Measurements from ENCODE around the gene GRK3. TPM values are rescaled to one million over a fixed set of nuclear protein-coding genes. Genes with fewer than 3 reads are reported as not detected.
"Not testable (repeated sequence)": the region's sequence is repeated elsewhere in the genome, so short reads cannot be mapped to it uniquely, and the experiment has no call there.

Gene GRK3
- total and polyA plus RNA-seq, 5 experiments from 2014 or later: 0.19 to 8.8 (median 0.77) TPM

DNA sequence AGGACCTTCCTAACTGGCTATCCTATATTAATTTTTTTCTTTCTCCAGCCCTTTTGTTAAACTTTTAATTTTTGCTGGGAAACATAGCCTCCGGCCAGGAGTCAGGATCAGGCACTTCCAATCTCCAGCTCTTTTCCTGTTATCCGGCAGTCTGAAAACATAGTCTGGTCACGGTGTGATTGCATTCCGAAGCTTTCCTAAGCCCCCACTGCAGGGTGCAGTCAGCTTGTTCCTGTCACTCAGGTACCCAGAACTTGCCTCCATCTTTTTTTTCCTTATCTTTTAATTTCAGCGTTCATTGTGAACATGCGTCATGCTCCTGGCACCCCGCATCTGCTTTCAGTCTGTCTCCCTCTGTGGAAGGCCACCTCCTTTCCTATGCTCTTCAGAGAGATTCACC is 59.4 kb downstream of the GRK3 start:
- no peaks in the 10 kb centered on the region for H3K9me3 Mint-ChIP-seq
- no peaks in the 10 kb centered on the region for H3K27me3 Mint-ChIP-seq
- H3K36me3 Mint-ChIP-seq: peaks cover 0 to 7% (median 2%) of the 10 kb centered on the region in 3 donors
- H3K4me1 Mint-ChIP-seq: peaks cover 9 to 18% (median 13%) of the 10 kb centered on the region in 4 donors
- H3K4me3 Mint-ChIP-seq: no peak overlapping the region
- POLR2A ChIA-PET: no interaction called here
- H3K27ac Mint-ChIP-seq: no peak overlapping the region
- DNase-seq: no peak
- ATAC-seq: no peak

- H3K27ac Mint-ChIP-seq: no peak overlapping the region
- H3K9me3 Mint-ChIP-seq: no peaks in the 10 kb centered on the region
- DNase-seq: peak in 1 of 10 donors; percentile 6
- H3K4me3 Mint-ChIP-seq: no peak overlapping the region
- H3K27me3 Mint-ChIP-seq: no peaks in the 10 kb centered on the region
- H3K36me3 Mint-ChIP-seq: peaks cover 0 to 7% (median 2%) of the 10 kb centered on the region in 3 donors
- H3K4me1 Mint-ChIP-seq: peaks cover 9 to 18% (median 13%) of the 10 kb centered on the region in 4 donors
- peak in 1 of 2 donors; percentile 29 for ATAC-seq
- POLR2A ChIA-PET: no interaction called here
Measured at GRCh38 chr22:25624476-25624875, 60.0 kb downstream of the GRK3 start.

DNA sequence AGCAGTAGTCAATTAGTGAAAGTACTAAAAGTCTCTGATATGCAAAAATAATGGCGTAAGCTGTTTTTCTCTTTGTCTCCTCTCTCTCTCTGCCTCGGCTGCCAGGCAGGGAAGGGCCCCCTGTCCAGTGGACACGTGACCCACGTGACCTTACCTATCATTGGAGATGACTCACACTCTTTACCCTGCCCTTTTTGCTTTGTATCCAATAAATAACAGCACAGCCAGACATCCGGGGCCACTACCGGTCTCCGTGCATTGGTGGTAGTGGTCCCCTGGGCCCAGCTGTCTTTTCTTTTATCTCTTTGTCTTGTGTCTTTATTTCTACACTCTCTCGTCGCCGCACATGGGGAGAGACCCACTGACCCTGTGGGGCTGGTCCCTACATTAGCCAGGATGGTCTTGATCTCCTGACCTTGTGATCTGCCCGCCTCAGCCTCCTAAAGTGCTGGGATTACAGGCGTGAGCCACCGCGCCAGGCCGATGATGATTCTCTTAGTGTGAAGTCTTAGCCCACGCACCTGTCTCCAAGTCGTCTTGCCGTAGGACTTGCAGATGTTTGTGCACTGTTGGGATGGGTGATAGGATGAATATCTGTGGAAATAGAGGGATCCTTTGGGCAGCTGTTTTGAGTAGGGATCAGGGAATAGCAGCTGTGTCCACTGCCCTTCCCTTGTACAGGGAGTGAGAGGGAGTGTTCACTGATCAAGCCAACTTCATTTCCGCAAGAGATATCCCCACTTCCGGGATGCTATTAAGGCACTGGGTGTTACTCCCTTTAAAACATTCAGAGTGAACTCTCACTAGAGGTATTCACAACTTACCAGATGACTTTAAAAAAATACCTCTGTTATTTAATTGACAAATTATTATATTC is 61.5 kb downstream of the GRK3 start:
- H3K36me3 Mint-ChIP-seq, H3K9me3 Mint-ChIP-seq, H3K4me3 Mint-ChIP-seq, POLR2A ChIA-PET, DNase-seq, ATAC-seq, H3K27me3 Mint-ChIP-seq: not testable (repeated sequence)
- peaks cover 8 to 18% (median 13%) of the 10 kb centered on the region in 4 donors for H3K4me1 Mint-ChIP-seq
- H3K27ac Mint-ChIP-seq: peak overlapping the region in 1 of 10 donors; percentile 20

DNA sequence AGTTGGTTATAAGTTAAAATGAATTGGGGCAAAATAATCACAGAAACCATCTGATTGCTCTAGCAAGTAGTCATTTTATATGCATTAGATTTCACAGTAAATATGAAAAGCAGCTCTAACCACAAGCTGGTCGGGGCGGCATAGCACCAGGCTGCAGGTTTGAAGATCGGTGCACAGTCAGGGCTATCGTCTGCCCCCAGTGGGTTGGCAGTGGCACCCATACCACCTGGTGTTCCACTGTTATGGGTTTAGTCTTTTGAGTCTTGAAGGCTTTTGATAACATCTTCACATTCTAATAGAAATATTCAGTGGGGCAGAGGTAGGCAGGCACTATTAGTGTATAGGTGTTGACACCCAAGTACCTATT is 62.1 kb downstream of the GRK3 start:
- H3K4me3 Mint-ChIP-seq: no peak overlapping the region
- H3K36me3 Mint-ChIP-seq: peaks cover 0 to 7% (median 2%) of the 10 kb centered on the region in 3 donors
- DNase-seq (no peak), ATAC-seq (no peak)
- H3K4me1 Mint-ChIP-seq: peaks cover 8 to 18% (median 13%) of the 10 kb centered on the region in 4 donors
- POLR2A ChIA-PET: no interaction called here
- no peaks in the 10 kb centered on the region for H3K27me3 Mint-ChIP-seq
- no peak overlapping the region for H3K27ac Mint-ChIP-seq
- H3K9me3 Mint-ChIP-seq: no peaks in the 10 kb centered on the region

DNA sequence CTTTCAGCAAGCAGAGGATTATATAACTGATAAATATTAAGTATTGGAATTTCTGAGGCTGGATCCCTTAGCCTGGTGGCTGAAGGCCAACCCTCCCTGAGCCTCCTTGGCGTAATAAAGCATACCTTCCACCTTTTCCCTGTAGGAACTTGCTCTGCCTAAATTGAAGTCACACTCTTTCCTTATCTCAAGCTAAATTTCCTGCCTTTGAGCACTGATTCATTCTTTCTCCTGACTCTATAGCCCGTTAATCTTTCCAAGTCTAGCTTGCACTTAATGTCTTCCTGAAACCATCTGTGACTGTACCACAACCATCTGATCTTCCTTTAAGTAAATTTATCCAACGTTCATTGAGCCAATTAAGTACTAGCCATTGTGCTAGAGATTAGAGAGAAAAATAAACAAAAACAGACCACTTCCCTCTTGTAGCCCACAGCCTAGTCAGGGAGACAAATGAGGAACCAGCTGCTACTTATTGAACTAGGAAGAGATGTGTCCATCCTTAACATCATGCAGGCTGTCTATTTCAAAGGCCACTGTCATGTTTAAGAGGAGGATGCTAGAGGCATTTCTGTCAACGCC is 62.9 kb downstream of the GRK3 start:
- no peak for ATAC-seq
- H3K36me3 Mint-ChIP-seq: peaks cover 0 to 5% (median 0%) of the 10 kb centered on the region in 3 donors
- H3K27ac Mint-ChIP-seq: no peak overlapping the region
- POLR2A ChIA-PET: no interaction called here
- no peak overlapping the region for H3K4me3 Mint-ChIP-seq
- H3K4me1 Mint-ChIP-seq: peaks cover 8 to 14% (median 12%) of the 10 kb centered on the region in 4 donors
- no peaks in the 10 kb centered on the region for H3K27me3 Mint-ChIP-seq
- DNase-seq: no peak
- no peaks in the 10 kb centered on the region for H3K9me3 Mint-ChIP-seq

DNA sequence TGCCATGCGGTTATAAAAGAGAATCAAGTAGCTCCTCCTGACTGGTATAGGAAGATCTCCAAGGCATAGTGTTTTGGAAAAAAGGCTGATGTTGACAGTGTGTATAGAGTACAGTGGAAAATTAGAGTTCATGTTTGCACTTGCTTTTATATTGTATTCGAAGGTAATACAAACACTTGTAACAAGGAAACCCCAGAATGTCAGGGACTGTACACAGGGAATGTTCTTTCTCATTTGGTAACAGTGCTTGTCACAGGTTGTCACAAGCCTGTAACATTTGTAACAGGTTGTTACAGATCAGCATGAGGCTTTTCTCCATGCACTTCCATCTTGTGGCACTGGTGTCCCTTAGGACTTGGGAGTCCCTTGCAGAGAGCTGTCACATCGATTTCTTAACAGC is 64.0 kb downstream of the GRK3 start:
- DNase-seq (no peak), ATAC-seq (no peak)
- no peaks in the 10 kb centered on the region for H3K27me3 Mint-ChIP-seq
- peaks cover 8 to 14% (median 10%) of the 10 kb centered on the region in 4 donors for H3K4me1 Mint-ChIP-seq
- POLR2A ChIA-PET: no interaction called here
- H3K36me3 Mint-ChIP-seq: peaks cover 0 to 2% (median 0%) of the 10 kb centered on the region in 3 donors
- no peak overlapping the region for H3K27ac Mint-ChIP-seq
- no peaks in the 10 kb centered on the region for H3K9me3 Mint-ChIP-seq
- no peak overlapping the region for H3K4me3 Mint-ChIP-seq

GRCh38 chr22:25629613-25630012 is 65.1 kb downstream of the GRK3 start:
- POLR2A ChIA-PET: no interaction called here
- H3K9me3 Mint-ChIP-seq: no peaks in the 10 kb centered on the region
- no peaks in the 10 kb centered on the region for H3K36me3 Mint-ChIP-seq
- no peak for ATAC-seq
- H3K4me3 Mint-ChIP-seq: no peak overlapping the region
- DNase-seq: no peak
- H3K27me3 Mint-ChIP-seq: no peaks in the 10 kb centered on the region
- no peak overlapping the region for H3K27ac Mint-ChIP-seq
- H3K4me1 Mint-ChIP-seq: peaks cover under 1 to 12% (median 2%) of the 10 kb centered on the region in 4 donors

DNA sequence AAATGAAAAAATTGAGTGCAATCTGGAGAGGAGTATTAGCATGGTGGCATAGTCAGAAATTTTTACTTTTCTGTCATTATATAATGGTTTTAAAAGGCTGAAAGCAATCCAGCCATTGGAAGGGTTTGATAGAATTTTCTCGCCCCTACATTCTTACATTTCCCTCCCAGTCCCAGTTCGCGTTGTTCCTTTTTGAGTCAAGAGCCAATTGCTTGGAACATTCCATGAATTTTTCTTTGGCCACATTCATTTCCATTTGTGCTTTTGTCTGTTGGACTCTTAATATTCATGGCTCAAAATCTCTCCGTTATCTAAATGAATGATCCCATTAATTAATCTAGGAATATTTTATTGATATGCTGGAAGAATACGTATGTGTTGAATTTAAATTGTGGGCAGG is 66.0 kb downstream of the GRK3 start:
- Mint-ChIP-seq H3K36me3 (no peaks in the 10 kb centered on the region), H3K4me3 (no peak overlapping the region), H3K4me1 (peaks cover 0 to 11% (median 1%) of the 10 kb centered on the region in 4 donors), H3K27me3 (no peaks in the 10 kb centered on the region), H3K9me3 (no peaks in the 10 kb centered on the region), H3K27ac (no peak overlapping the region)
- DNase-seq: no peak
- POLR2A ChIA-PET: no interaction called here
- no peak for ATAC-seq

- ATAC-seq (no peak), DNase-seq (no peak)
- Mint-ChIP-seq H3K4me1 (peaks cover 0 to 1% (median 0%) of the 10 kb centered on the region in 4 donors), H3K36me3 (peaks cover 10 to 19% (median 18%) of the 10 kb centered on the region in 3 donors), H3K9me3 (peaks cover 0 to 9% (median 6%) of the 10 kb centered on the region in 9 donors), H3K27ac (no peak overlapping the region), H3K27me3 (peaks cover 0 to 3% (median 0%) of the 10 kb centered on the region in 5 donors), H3K4me3 (no peak overlapping the region)
- POLR2A ChIA-PET: no interaction called here
Measured at GRCh38 chr22:25636323-25636722, 71.8 kb downstream of the GRK3 start.

DNA sequence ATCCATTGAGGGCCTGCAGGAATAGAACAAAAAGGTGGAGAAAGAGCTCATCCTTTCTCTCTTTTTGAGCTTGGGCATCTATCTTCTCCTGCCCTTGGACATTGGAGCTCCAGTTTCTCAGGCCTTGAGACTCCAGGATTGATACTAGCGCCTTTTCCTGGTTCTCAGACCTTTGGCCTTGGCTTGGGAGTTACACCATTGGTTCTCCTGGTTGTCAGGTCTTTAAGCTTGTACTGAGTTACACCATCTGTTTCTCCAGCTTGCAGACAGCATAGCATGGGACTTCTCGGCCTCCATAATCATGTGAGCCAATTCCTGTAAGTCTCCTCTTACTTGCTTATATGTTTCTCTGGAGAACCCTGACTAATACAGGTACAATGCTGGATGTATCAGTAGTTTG is 72.6 kb downstream of the GRK3 start:
- Mint-ChIP-seq H3K4me1 (peaks cover 0 to 3% (median 0%) of the 10 kb centered on the region in 4 donors), H3K36me3 (peaks cover 11 to 21% (median 19%) of the 10 kb centered on the region in 3 donors), H3K9me3 (peaks cover 0 to 9% (median 6%) of the 10 kb centered on the region in 9 donors), H3K27ac (no peak overlapping the region), H3K4me3 (no peak overlapping the region), H3K27me3 (peaks cover 0 to 3% (median 0%) of the 10 kb centered on the region in 5 donors)
- no peak for DNase-seq
- POLR2A ChIA-PET: no interaction called here
- ATAC-seq: no peak

- POLR2A ChIA-PET: no interaction called here
- peaks cover 13 to 22% (median 21%) of the 10 kb centered on the region in 3 donors for H3K36me3 Mint-ChIP-seq
- ATAC-seq (no peak), DNase-seq (no peak)
- H3K27me3 Mint-ChIP-seq: peaks cover 0 to 3% (median 0%) of the 10 kb centered on the region in 5 donors
- no peak overlapping the region for H3K27ac Mint-ChIP-seq
- H3K4me3 Mint-ChIP-seq: no peak overlapping the region
- peaks cover 0 to 9% (median 6%) of the 10 kb centered on the region in 9 donors for H3K9me3 Mint-ChIP-seq
- H3K4me1 Mint-ChIP-seq: peaks cover 0 to 4% (median 1%) of the 10 kb centered on the region in 4 donors
Measured at GRCh38 chr22:25637672-25638071, 73.2 kb downstream of the GRK3 start.

GRCh38 chr22:25638638-25639037 is 74.2 kb downstream of the GRK3 start:
- peaks cover 0 to 3% (median 0%) of the 10 kb centered on the region in 5 donors for H3K27me3 Mint-ChIP-seq
- DNase-seq: no peak
- H3K4me1 Mint-ChIP-seq: peaks cover 0 to 12% (median 2%) of the 10 kb centered on the region in 4 donors
- POLR2A ChIA-PET: no interaction called here
- ATAC-seq: no peak
- H3K9me3 Mint-ChIP-seq: peaks cover 0 to 9% (median 6%) of the 10 kb centered on the region in 9 donors
- H3K27ac Mint-ChIP-seq: no peak overlapping the region
- peaks cover 13 to 28% (median 21%) of the 10 kb centered on the region in 3 donors for H3K36me3 Mint-ChIP-seq
- no peak overlapping the region for H3K4me3 Mint-ChIP-seq

DNA sequence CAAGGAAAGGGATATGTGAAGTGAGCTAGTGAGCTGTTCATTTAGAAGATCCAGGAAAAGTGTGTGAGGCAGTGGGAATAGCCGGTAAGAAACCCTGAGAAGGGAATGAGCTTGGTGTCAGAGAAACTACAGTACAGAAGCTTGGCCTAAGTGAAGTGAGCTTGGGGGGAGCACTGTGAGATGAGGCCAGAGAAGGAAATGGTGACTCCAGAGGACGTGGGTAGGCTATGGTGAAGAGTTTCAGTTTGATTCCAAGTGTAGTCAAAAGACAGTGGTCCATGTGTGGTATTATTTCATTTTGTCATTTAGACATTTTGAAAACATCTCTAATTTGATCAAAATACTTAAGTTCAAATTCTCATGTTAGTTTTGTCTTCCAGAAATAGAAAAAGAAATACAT is 77.2 kb downstream of the GRK3 start:
- POLR2A ChIA-PET: no interaction called here
- no peak overlapping the region for H3K27ac Mint-ChIP-seq
- H3K9me3 Mint-ChIP-seq: peaks cover 0 to 9% (median 6%) of the 10 kb centered on the region in 9 donors
- H3K36me3 Mint-ChIP-seq: peaks cover 13 to 28% (median 26%) of the 10 kb centered on the region in 3 donors
- H3K4me1 Mint-ChIP-seq: peaks cover 0 to 28% (median 2%) of the 10 kb centered on the region in 4 donors
- ATAC-seq (no peak), DNase-seq (no peak)
- no peak overlapping the region for H3K4me3 Mint-ChIP-seq
- no peaks in the 10 kb centered on the region for H3K27me3 Mint-ChIP-seq

All from naive thymus-derived CD8-positive, alpha-beta T cell (primary cell).